IMR-90 (cell line): ENCODE data around the gene UBN2. TPM values are rescaled to one million over a fixed set of nuclear protein-coding genes. Genes with fewer than 3 reads are reported as not detected.

Source experiments
- ATAC-seq: fragments of 200-7000 bp; cut with Tn5 transposase; 2 replicates; pipeline ENCODE4 v1.9.1; 2020; ENCODE audit warnings: low read depth, mild to moderate bottlenecking, moderate library complexity
- BruUV-seq: library from RNA; stranded (reverse); fragments of 400-500 nt; replicated peaks from 2 replicates; lab custom pipeline; 2021; lab: Mats Ljungman, UMichigan
- CTCF ChIA-PET: fragments of 300-600 bp; formaldehyde crosslinking; extraction: SDS; loops from one replicate; lab custom pipeline; 2021; ENCODE audit warnings: antibody characterized with exemption; lab: Yijun Ruan, JAX
- POLR2A ChIA-PET: fragments of 300-600 bp; sonication (Branson Sonifier 250); formaldehyde crosslinking; loops from one replicate; lab custom pipeline; 2022; ENCODE audit warnings: antibody characterized with exemption; ENCODE audit not compliant: unreplicated experiment; lab: Charles Lee
- DNase-seq: peaks from one replicate; pipeline ENCODE4 v3.0.0; 2013
- H2AFZ ChIP-seq: replicated peaks from 2 replicates; pipeline ENCODE3; 2013; ENCODE audit warnings: low read length, mild to moderate bottlenecking; ENCODE audit not compliant: poor library complexity
- H2AK5ac ChIP-seq: 2 replicates; pipeline ENCODE4 v1.6.1; 2013; ENCODE audit warnings: low read depth, low read length, inconsistent platforms
- H2AK9ac ChIP-seq: replicated peaks from 2 replicates; pipeline ENCODE3; 2013; ENCODE audit warnings: mild to moderate bottlenecking, low read depth, low read length, moderate library complexity; ENCODE audit not compliant: poor library complexity
- H2BK120ac ChIP-seq: 2 replicates; pipeline ENCODE4 v1.6.1; 2013; ENCODE audit warnings: low read depth, low read length, inconsistent platforms
- H2BK15ac ChIP-seq: 3 replicates; pipeline ENCODE4 v1.6.1; 2013; ENCODE audit warnings: low read depth, low read length, inconsistent platforms
- H2BK20ac ChIP-seq: 2 replicates; pipeline ENCODE4 v1.6.1; 2013; ENCODE audit warnings: low read depth, mild to moderate bottlenecking, inconsistent platforms, low read length, moderate library complexity
- H2BK5ac ChIP-seq: 2 replicates; pipeline ENCODE4 v1.6.1; 2013; ENCODE audit warnings: mild to moderate bottlenecking, low read depth, low read length, inconsistent platforms; ENCODE audit not compliant: poor library complexity, severe bottlenecking
- H3K14ac ChIP-seq: replicated peaks from 2 replicates; pipeline ENCODE4 v1.6.1; 2013; ENCODE audit warnings: low read depth, low read length, inconsistent platforms
- H3K18ac ChIP-seq: 2 replicates; pipeline ENCODE4 v1.6.1; 2013; ENCODE audit warnings: low read depth, low read length, control low read depth
- H3K23ac ChIP-seq: 2 replicates; pipeline ENCODE4 v1.6.1; 2013; ENCODE audit warnings: low read depth, low read length, inconsistent platforms
- H3K27ac ChIP-seq: 2 replicates; pipeline ENCODE4 v1.5.1; 2013; ENCODE audit warnings: mild to moderate bottlenecking, control low read depth, low read length; ENCODE audit not compliant: insufficient read depth
- H3K27me3 ChIP-seq: 2 replicates; pipeline ENCODE4 v1.6.1; 2013; ENCODE audit warnings: low read length; ENCODE audit not compliant: control insufficient read depth, insufficient read depth
- H3K36me3 ChIP-seq: 2 replicates; pipeline ENCODE4 v1.6.1; 2013; ENCODE audit warnings: low read length, mixed read lengths; ENCODE audit not compliant: control insufficient read depth, insufficient read depth
- H3K4ac ChIP-seq: 2 replicates; pipeline ENCODE4 v1.6.1; 2013; ENCODE audit warnings: low read depth, low read length, inconsistent platforms
- H3K4me1 ChIP-seq: 2 replicates; pipeline ENCODE4 v1.6.1; 2013; ENCODE audit warnings: low read length, mixed read lengths; ENCODE audit not compliant: control insufficient read depth, insufficient read depth
- H3K4me2 ChIP-seq: 2 replicates; pipeline ENCODE4 v1.6.1; 2013; ENCODE audit warnings: low read depth, mild to moderate bottlenecking, control low read depth, low read length, moderate library complexity
- H3K4me3 ChIP-seq: 2 replicates; pipeline ENCODE4 v1.5.1; 2013; ENCODE audit warnings: low read depth, mild to moderate bottlenecking, control low read depth, low read length, moderate library complexity; ENCODE audit not compliant: insufficient read depth
- H3K56ac ChIP-seq: 2 replicates; pipeline ENCODE4 v1.6.1; 2013; ENCODE audit warnings: low read length, inconsistent platforms; ENCODE audit not compliant: insufficient read depth; ENCODE audit errors: extremely low read depth
- H3K79me1 ChIP-seq, 2 experiments: 2 replicates each; pipeline ENCODE4 v1.6.1; 2013; ENCODE audit warnings: low read length in 2 of 2, inconsistent platforms in 1 of 2, low read depth in 1 of 2
- H3K9ac ChIP-seq: 2 replicates; pipeline ENCODE4 v1.6.1; 2013; ENCODE audit warnings: low read depth, low read length, control low read depth
- H3K9me1 ChIP-seq: 2 replicates; pipeline ENCODE4 v1.6.1; 2013; ENCODE audit warnings: low read length, inconsistent platforms; ENCODE audit not compliant: insufficient read depth
- H3K9me3 ChIP-seq: 2 replicates; pipeline ENCODE4 v1.6.1; 2013; ENCODE audit warnings: low read length; ENCODE audit not compliant: control insufficient read depth, insufficient read depth
- H4K20me1 ChIP-seq: 2 replicates; pipeline ENCODE4 v1.6.1; 2013; ENCODE audit warnings: low read length, inconsistent platforms; ENCODE audit not compliant: insufficient read depth
- H4K5ac ChIP-seq: 2 replicates; pipeline ENCODE4 v1.6.1; 2013; ENCODE audit warnings: mild to moderate bottlenecking, low read depth, low read length, control low read depth
- H4K8ac ChIP-seq, 2 experiments: 2 replicates each; pipeline ENCODE4 v1.6.1; 2013; ENCODE audit warnings: low read depth in 2 of 2, low read length in 2 of 2, control low read depth in 1 of 2, inconsistent platforms in 1 of 2
- H4K91ac ChIP-seq: 2 replicates; pipeline ENCODE4 v1.6.1; 2013; ENCODE audit warnings: low read depth, low read length, inconsistent platforms; ENCODE audit not compliant: insufficient read depth
- BHLHE40 ChIP-seq: fragments of 150-350 bp; IDR thresholded peaks from 2 replicates; pipeline ENCODE4 v1.6.1; 2016; ENCODE audit warnings: mild to moderate bottlenecking, low read depth, low read length
- CEBPB ChIP-seq: IDR thresholded peaks from 2 replicates; pipeline ENCODE4 v1.6.1; 2012; ENCODE audit warnings: low read depth, low read length, improper control_type of control experiment
- CHD1 ChIP-seq: IDR thresholded peaks from 2 replicates; pipeline ENCODE4 v1.6.1; 2012; ENCODE audit warnings: low read depth, low read length, improper control_type of control experiment
- CTCF ChIP-seq: conservative IDR thresholded peaks from 2 replicates; pipeline ENCODE4 v1.5.1; 2012; ENCODE audit warnings: mild to moderate bottlenecking, low read depth, low read length, improper control_type of control experiment
- FOS ChIP-seq: fragments of 150-350 bp; IDR thresholded peaks from 2 replicates; pipeline ENCODE4 v1.6.1; 2016; ENCODE audit warnings: low read depth, low read length
- MAFK ChIP-seq: IDR thresholded peaks from 2 replicates; pipeline ENCODE4 v1.6.1; 2012; ENCODE audit warnings: low read depth, low read length, improper control_type of control experiment
- MAZ ChIP-seq: IDR thresholded peaks from 2 replicates; pipeline ENCODE4 v1.6.1; 2012; ENCODE audit warnings: low read depth, mild to moderate bottlenecking, low read length, improper control_type of control experiment, moderate library complexity, borderline replicate concordance
- MXI1 ChIP-seq: IDR thresholded peaks from 2 replicates; pipeline ENCODE4 v1.6.1; 2012; ENCODE audit warnings: low read depth, mild to moderate bottlenecking, low read length, moderate library complexity, borderline replicate concordance
- NFE2L2 ChIP-seq: fragments of 150-350 bp; IDR thresholded peaks from 2 replicates; pipeline ENCODE4 v1.6.1; 2016; ENCODE audit warnings: low read depth, mild to moderate bottlenecking, low read length
- POLR2A ChIP-seq: IDR thresholded peaks from 2 replicates; pipeline ENCODE4 v1.6.1; 2012; ENCODE audit warnings: mild to moderate bottlenecking, low read depth, low read length
- RAD21 ChIP-seq: IDR thresholded peaks from 2 replicates; pipeline ENCODE4 v1.6.1; 2012; ENCODE audit warnings: low read length, improper control_type of control experiment
- RCOR1 ChIP-seq: IDR thresholded peaks from 2 replicates; pipeline ENCODE4 v1.6.1; 2012; ENCODE audit warnings: mild to moderate bottlenecking, low read length, improper control_type of control experiment; ENCODE audit not compliant: insufficient replicate concordance
- RFX5 ChIP-seq: IDR thresholded peaks from 2 replicates; pipeline ENCODE4 v1.8.0; 2012; ENCODE audit warnings: low read depth, mild to moderate bottlenecking, low read length, moderate library complexity
- SMC3 ChIP-seq: fragments of 150-350 bp; IDR thresholded peaks from 2 replicates; pipeline ENCODE4 v1.6.1; 2016; ENCODE audit warnings: low read depth, mild to moderate bottlenecking, antibody characterized with exemption, low read length, moderate library complexity
- WGBS, 2 experiments: methylation state at CpG; one replicate each; pipeline versions ENCODE4 v1.1.5 to v1.1.7; 2013; ENCODE audit warnings: missing lambda C conversion rate in 2 of 2; ENCODE audit not compliant: insufficient read length in 1 of 2; ENCODE audit errors: extremely low coverage in 2 of 2; 5-methylcytosine and 5-hydroxymethylcytosine counted together
- dilution Hi-C: fragments of 300-500 bp; cut with HindIII; formaldehyde crosslinking; loops from one replicate; pipeline ENCODE4 v1.14.3; 2018; ENCODE audit warnings: low sequenced_read_pairs; ENCODE audit not compliant: unreplicated experiment
- in situ Hi-C: fragments of 300-500 bp; cut with MboI; formaldehyde crosslinking; loops from 3 replicates; pipeline ENCODE4 v1.14.3; 2019; ENCODE audit warnings: low sequenced_read_pairs, inconsistent platforms, mixed read lengths
- intact Hi-C: fragments of 100-400 bp; cut with micrococcal nuclease; formaldehyde crosslinking; loops from 2 replicates; pipeline ENCODE4 v1.10.0; 2022
- polyA plus RNA-seq, 3 experiments: library from polyadenylated mRNA; depleted of rRNA; stranded (reverse); fragments of >200 nt; gene quantifications; 2 replicates each; pipeline ENCODE4 v1.2.3, GENCODE V29; 2012; ENCODE audit warnings: low replicate concordance in 1 of 3
- total RNA-seq: library from RNA; depleted of rRNA; stranded (reverse); fragments of >200 nt; gene quantifications from 2 replicates; pipeline ENCODE4 v1.2.3, GENCODE V29; 2012
- TF ChIP-seq, protein P1 (sequence below): fragments of 150-350 bp; IDR thresholded peaks from 2 replicates; pipeline ENCODE4 v1.6.1; 2017; ENCODE audit warnings: mild to moderate bottlenecking, antibody characterized with exemption, low read length, low read depth
- TF ChIP-seq, protein P2 (sequence below): fragments of 150-350 bp; IDR thresholded peaks from 2 replicates; pipeline ENCODE4 v1.6.1; 2016; ENCODE audit warnings: low read depth, mild to moderate bottlenecking, low read length, moderate library complexity, borderline replicate concordance

UBN2 gene
- total and polyA plus RNA-seq, 2 of the 4 experiments (the other 2 are of a cell fraction) = 1.6 to 2.3 TPM

DNA sequence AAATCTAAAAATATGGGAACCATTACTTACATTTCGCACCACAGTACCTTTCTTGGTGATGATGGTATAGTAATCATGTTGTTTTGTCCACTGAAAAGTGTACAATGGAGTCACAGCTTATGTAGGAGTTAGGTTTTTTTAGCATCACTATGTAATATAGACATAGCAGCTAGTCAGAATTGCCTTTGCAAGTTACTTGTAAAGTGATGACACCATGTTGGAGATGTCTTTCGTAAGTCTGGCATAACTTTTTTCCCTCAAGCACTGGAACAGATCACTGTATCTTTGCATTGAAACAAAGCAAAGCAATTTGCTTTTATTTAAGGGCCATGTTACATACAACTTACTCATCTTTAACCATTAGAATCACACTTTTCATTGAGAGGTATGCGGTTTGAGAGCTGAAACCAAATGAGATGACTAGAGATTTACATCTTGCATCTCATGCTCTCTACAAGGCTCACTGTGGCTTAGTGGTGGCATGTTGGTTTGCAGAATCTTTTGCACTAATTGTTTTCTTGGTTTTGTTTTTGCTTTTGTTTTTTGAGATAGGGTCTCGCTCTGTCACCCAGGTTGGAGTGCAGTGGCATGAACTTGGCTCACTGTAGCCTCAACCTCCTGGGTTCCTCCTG, 18.3 kb downstream of the UBN2 start:
- H2BK20ac ChIP-seq = no peak overlapping the region
- H3K36me3 ChIP-seq = peaks cover 10% of the 10 kb centered on the region
- H3K14ac ChIP-seq = no peak overlapping the region
- H3K18ac ChIP-seq = no peak overlapping the region
- no peaks in the 10 kb centered on the region for H4K20me1 ChIP-seq
- no peak for ATAC-seq
- H2AK5ac ChIP-seq = no peak overlapping the region
- no peaks in the 10 kb centered on the region for H3K9me3 ChIP-seq
- H4K5ac ChIP-seq = no peak overlapping the region
- WGBS, 2 experiments = 100% methylated on average over 2 of the region's 4 CpGs; no CpG with 5 or more reads in 1 of the 2 experiments
- CTCF ChIA-PET = no interaction called here
- DNase-seq = no peak
- H2AFZ ChIP-seq = no peak overlapping the region
- in situ Hi-C loops = no loop called here
- H2BK5ac ChIP-seq = no peak overlapping the region
- TF ChIP-seq CHD1 (no peak), POLR2A (no peak), MAFK (no peak), CTCF (no peak), MAZ (no peak), SMC3 (no peak), MXI1 (no peak), RFX5 (no peak), RCOR1 (no peak), BHLHE40 (no peak), RAD21 (no peak), NFE2L2 (no peak), CEBPB (no peak), FOS (no peak)
- TF ChIP-seq, protein P1, sequence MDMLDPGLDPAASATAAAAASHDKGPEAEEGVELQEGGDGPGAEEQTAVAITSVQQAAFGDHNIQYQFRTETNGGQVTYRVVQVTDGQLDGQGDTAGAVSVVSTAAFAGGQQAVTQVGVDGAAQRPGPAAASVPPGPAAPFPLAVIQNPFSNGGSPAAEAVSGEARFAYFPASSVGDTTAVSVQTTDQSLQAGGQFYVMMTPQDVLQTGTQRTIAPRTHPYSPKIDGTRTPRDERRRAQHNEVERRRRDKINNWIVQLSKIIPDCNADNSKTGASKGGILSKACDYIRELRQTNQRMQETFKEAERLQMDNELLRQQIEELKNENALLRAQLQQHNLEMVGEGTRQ = no peak
- TF ChIP-seq, protein P2, sequence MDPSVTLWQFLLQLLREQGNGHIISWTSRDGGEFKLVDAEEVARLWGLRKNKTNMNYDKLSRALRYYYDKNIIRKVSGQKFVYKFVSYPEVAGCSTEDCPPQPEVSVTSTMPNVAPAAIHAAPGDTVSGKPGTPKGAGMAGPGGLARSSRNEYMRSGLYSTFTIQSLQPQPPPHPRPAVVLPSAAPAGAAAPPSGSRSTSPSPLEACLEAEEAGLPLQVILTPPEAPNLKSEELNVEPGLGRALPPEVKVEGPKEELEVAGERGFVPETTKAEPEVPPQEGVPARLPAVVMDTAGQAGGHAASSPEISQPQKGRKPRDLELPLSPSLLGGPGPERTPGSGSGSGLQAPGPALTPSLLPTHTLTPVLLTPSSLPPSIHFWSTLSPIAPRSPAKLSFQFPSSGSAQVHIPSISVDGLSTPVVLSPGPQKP = no peak
- no peak overlapping the region for H3K4ac ChIP-seq
- peaks cover 0 to 24% of the 10 kb centered on the region in 2 experiments; a peak in 2 of 4 replicates for H3K79me1 ChIP-seq
- H3K27ac ChIP-seq = no peak overlapping the region
- dilution Hi-C loops = no loop called here
- H4K8ac ChIP-seq = no peak overlapping the region
- BruUV-seq = no TSS peak
- intact Hi-C loops = no loop called here
- H3K9me1 ChIP-seq = no peaks in the 10 kb centered on the region
- H3K56ac ChIP-seq = no peak overlapping the region
- no peak overlapping the region for H3K9ac ChIP-seq
- H3K4me1 ChIP-seq = no peaks in the 10 kb centered on the region; the same call in 1 of the 2 replicates
- H3K4me3 ChIP-seq = no peak overlapping the region
- H4K91ac ChIP-seq = no peak overlapping the region
- no peak overlapping the region for H2BK15ac ChIP-seq
- no peak overlapping the region for H3K23ac ChIP-seq
- no peak overlapping the region for H2BK120ac ChIP-seq
- POLR2A ChIA-PET = no interaction called here
- no peaks in the 10 kb centered on the region for H3K27me3 ChIP-seq
- H3K4me2 ChIP-seq = no peak overlapping the region
- no peak overlapping the region for H2AK9ac ChIP-seq
